GM23248 (cell line): ENCODE measurements around the gene GPN2.

Experiments
- EZH2 ChIP-seq: fragments of 200-600 bp; sonication (generic); IDR thresholded peaks from 2 replicates; pipeline ENCODE4 v1.6.1; 2018; ENCODE audit warnings: antibody characterized with exemption, mild to moderate bottlenecking; ENCODE audit not compliant: insufficient read depth, poor library complexity, severe bottlenecking
- EZH2phosphoT487 ChIP-seq: fragments of 200-600 bp; sonication (generic); IDR thresholded peaks from 2 replicates; pipeline ENCODE4 v1.6.1; 2018; ENCODE audit warnings: antibody characterized with exemption, moderate library complexity, mild to moderate bottlenecking, low read depth; ENCODE audit not compliant: insufficient read depth

- TF ChIP-seq EZH2: no peak
- no peak for TF ChIP-seq EZH2phosphoT487
These were observed 28.1 kb downstream of the GPN2 start for GRCh38 chr1:26861889-26862378.
